ENCODE results near the gene IQGAP3.

IQGAP3 gene

GRCh38 chr1:156495401-156496140 lies 76.8 kb downstream of the IQGAP3 start:
- no peak for DNase-seq

DNA sequence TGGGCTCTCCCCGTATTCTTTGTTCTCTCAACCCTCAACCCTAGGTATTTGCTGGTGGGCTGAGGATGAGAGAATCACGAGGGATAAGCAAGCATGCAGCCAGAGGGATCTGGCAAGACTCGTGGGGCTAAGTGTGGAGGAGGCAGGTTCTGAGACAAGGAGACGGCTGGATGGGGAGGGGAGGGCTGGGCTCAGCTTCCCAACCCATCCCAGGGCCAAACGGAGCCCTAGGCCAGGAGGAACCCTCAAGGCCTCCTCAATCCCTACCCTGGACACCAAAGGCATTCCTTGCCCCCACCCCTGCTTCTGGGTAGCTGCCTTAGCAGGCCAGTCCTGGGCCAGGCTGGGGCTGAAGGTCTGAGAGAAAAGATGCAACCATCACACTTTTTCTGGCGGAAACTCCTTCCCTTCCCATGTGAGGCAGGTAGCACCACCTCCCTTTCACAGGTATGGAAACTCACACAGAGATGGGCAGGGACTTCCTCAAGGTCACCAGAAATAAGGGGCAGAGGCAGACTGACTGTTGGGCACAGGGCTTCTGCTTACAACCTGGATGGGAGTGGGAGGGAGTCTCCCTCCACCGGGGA lies 78.0 kb downstream of the IQGAP3 start:
- no peak for DNase-seq

- DNase-seq: no peak
These were observed 78.6 kb downstream of the IQGAP3 start for GRCh38 chr1:156493742-156494141.

DNA sequence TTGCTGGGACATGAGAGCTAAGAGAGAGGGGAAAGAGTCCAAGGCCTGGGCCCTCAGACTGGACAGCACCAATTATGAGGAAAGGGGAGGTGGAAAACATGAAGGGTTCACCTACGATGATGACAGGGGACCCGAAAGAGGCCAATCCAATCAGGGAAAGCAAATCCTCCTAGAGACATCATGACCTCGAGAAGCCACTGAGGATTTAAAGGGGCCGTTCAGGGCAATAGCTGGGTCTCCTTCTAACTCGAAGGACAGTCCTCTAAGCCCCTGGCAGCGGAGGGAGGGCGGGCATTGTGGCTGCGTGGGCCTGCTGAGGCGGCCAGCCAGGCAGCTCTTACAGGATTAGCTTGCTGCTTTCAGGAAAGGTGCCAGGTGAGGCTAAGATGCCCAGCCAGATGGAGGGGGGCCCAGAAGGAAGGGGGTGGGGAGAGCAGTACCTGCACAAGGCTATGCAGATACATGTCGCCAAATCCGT lies 79.2 kb downstream of the IQGAP3 start:
- no peak for DNase-seq

GRCh38 chr1:156492591-156493080 lies 79.7 kb downstream of the IQGAP3 start:
- no peak for DNase-seq

DNA sequence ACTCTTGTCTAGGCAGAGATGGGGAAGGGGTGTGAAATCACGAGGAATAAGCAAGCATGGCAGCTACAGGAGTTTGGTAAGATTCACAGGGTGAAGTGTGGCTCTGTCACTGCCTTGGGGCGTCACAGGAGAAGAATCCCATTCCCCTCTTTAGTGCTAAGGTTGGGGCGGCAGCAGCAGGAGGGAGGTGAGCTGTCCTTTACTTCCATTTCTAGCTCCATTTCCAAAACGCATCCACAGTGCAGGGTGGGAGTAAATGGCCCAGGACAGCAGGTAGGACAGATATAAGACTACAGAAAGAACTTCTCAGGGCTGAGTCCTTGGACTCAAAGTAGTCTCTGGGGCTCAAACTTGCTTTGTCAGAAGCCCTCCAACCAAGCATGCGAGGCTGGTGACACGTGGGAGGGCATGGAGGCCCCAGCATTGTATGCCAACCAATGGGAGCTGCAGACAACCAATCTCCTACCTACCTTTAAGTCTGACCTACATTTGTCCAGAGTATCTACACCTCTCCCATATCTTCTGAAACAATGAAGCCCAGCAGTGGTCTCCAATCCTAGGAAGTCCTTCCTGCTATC lies 80.3 kb downstream of the IQGAP3 start:
- no peak for DNase-seq

- DNase-seq: no peak
These were observed 81.0 kb downstream of the IQGAP3 start for GRCh38 chr1:156491151-156491949.

GRCh38 chr1:156490401-156491032 lies 81.8 kb downstream of the IQGAP3 start:
- no peak for DNase-seq

- no peak for DNase-seq
These were observed 82.5 kb downstream of the IQGAP3 start for GRCh38 chr1:156489935-156490293.

GRCh38 chr1:156489166-156489934 lies 83.0 kb downstream of the IQGAP3 start:
- DNase-seq: peak; percentile 54

DNA sequence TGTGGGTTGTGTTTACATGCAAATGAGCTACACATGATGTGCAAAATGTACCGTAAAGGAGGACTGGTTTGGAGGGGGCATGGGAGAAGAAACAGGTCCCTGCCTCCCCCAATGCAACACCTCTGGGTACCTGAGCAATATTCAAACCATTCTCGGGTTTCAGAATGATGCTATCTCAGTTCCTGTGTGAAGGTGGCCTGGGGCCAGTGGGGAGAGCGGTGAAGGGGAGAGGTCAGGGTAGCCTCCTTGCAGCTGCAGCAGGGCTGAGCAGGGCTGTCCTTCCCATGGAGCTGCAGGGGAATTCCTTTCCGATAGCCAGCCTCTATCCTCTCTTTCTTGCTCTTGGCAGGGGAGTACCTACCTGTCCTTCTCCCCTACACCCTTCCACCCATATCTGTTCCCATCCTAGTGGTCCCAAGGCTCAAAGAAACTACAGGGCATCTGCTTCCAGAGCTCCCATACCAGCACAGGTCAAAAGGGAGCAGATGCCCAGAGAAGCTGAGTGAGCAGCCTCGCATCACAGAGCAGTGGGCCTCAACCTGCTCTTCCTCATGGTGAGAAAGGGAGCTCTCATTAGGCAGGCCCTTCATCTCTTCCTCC lies 83.7 kb downstream of the IQGAP3 start:
- DNase-seq: peak; percentile 36

DNA sequence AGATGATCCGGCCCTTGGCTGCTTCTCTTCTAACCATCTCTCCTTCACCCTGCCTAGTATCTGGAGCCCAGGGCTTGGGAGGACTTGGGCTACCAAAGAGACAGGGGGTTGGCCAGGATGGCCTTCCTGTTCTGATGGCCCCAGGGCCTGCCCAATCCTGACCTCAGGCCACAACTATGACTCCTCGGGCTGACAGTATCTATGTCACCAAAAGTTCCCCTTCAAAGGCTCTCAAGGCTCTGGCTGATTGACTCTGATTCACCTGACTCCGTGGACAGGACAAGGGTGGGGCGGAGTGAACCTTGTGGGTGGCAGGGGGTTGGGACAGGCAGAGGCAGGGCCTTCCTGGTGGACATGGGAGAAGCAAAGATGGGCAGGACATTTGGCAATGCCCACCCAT lies 84.5 kb downstream of the IQGAP3 start:
- no peak for DNase-seq

GRCh38 chr1:156486421-156487344 lies 85.7 kb downstream of the IQGAP3 start:
- DNase-seq: no peak

GRCh38 chr1:156485984-156486383 lies 86.4 kb downstream of the IQGAP3 start:
- no peak for DNase-seq

- no peak for DNase-seq
These were observed 87.8 kb downstream of the IQGAP3 start for GRCh38 chr1:156484480-156485058.

GRCh38 chr1:156483397-156483796 lies 89.0 kb downstream of the IQGAP3 start:
- DNase-seq: no peak

- no peak for DNase-seq
These were observed 90.1 kb downstream of the IQGAP3 start for GRCh38 chr1:156482276-156482675.

DNA sequence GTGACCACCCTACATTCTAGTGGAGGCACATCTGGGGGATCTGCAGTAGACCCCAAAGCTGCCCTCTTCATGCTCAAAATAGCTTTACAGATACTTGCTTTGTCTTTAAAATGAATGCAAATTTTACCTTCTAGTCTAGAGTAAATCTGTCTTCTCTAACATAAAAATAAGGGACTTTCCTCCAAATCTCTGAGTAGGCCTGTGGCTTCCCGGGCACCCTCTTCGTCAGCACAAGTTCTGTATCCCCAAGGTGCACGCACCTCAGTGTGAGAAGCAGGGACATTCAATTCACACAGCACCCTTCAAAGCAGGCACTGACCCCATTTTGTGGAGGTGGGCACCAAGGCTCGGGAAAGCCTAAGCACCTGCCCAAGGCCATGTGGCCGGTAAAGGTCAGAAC lies 90.8 kb downstream of the IQGAP3 start:
- peak; percentile 40 for DNase-seq

GRCh38 chr1:156480411-156481192 lies 91.8 kb downstream of the IQGAP3 start:
- DNase-seq: peak; percentile 83

Data from CD4-positive, alpha-beta T cell treated with Interleukin-12 subunit alpha and Interleukin-12 subunit beta, for 1 hour (primary cell).